ENCODE data around the gene TSC2. TPM values are rescaled to one million over a fixed set of nuclear protein-coding genes. Genes with fewer than 3 reads are reported as not detected.
A peak's percentile ranks its signal among the peaks of the same experiment; 100 is the strongest.

The TSC2 gene
- total RNA-seq, 2 donors from 2014 or later = 42.4 to 43.2 TPM

GRCh38 chr16:2026461-2027023 is 21.2 kb upstream of the TSC2 start, which contains the start of gene NHERF2:
Gene NHERF2, plus strand, starts transcription at chr16:2026902. Its CDS starts 104 bp downstream, at chr16:2027006.
- no peak for DNase-seq (ENCODE audit: low spot score)
- H3K27ac ChIP-seq = peak within 1 kb of the TSS; percentile 70 to 79
- no peak for TF ChIP-seq CTCF (IDR thresholded peaks at IDR 0.05)
- H3K9me3 ChIP-seq = no peaks in the 10 kb centered on the region
- peak within 1 kb of the TSS; percentile 56 to 74 for H3K4me3 ChIP-seq
- no peaks in the 10 kb centered on the region for H3K27me3 ChIP-seq
- peaks cover 0 to 64% of the 10 kb centered on the region in 2 donors for H3K4me1 ChIP-seq
- peaks cover 11% of the 10 kb centered on the region for H3K36me3 ChIP-seq

- peak overlapping the region; percentile 56 to 74 for H3K4me3 ChIP-seq
- H3K27me3 ChIP-seq = no peaks in the 10 kb centered on the region
- H3K27ac ChIP-seq = peak overlapping the region; percentile 70 to 79
- peaks cover 0 to 68% of the 10 kb centered on the region in 2 donors for H3K4me1 ChIP-seq
- no peak for DNase-seq (ENCODE audit: low spot score)
- peaks cover 11% of the 10 kb centered on the region for H3K36me3 ChIP-seq
- H3K9me3 ChIP-seq = no peaks in the 10 kb centered on the region
- no peak for TF ChIP-seq CTCF (IDR thresholded peaks at IDR 0.05)
Measured at GRCh38 chr16:2027024-2028010, 20.5 kb upstream of the TSC2 start.

GRCh38 chr16:2028146-2028545 is 19.6 kb upstream of the TSC2 start:
- TF ChIP-seq CTCF (IDR thresholded peaks at IDR 0.05) = no peak
- peak overlapping the region; percentile 56 to 74 for H3K4me3 ChIP-seq
- no peak for DNase-seq (ENCODE audit: low spot score)
- peaks cover 0 to 68% of the 10 kb centered on the region in 2 donors for H3K4me1 ChIP-seq
- peak overlapping the region; percentile 48 to 79 for H3K27ac ChIP-seq
- peaks cover 11% of the 10 kb centered on the region for H3K36me3 ChIP-seq
- H3K9me3 ChIP-seq = no peaks in the 10 kb centered on the region
- no peaks in the 10 kb centered on the region for H3K27me3 ChIP-seq

- H3K36me3 ChIP-seq = peaks cover 11% of the 10 kb centered on the region
- H3K4me3 ChIP-seq = peak overlapping the region; percentile 56 to 74
- peak overlapping the region; percentile 48 to 79 for H3K27ac ChIP-seq
- H3K27me3 ChIP-seq = no peaks in the 10 kb centered on the region
- no peak for TF ChIP-seq CTCF (IDR thresholded peaks at IDR 0.05)
- peaks cover 0 to 70% of the 10 kb centered on the region in 2 donors for H3K4me1 ChIP-seq
- H3K9me3 ChIP-seq = no peaks in the 10 kb centered on the region
- DNase-seq (ENCODE audit: low spot score) = no peak
Measured at GRCh38 chr16:2028620-2029220, 19.1 kb upstream of the TSC2 start.

GRCh38 chr16:2029350-2029749 is 18.4 kb upstream of the TSC2 start:
- no peak for TF ChIP-seq CTCF (IDR thresholded peaks at IDR 0.05)
- Histone ChIP-seq H3K4me3 (peak overlapping the region; percentile 56 to 74), H3K9me3 (no peaks in the 10 kb centered on the region), H3K4me1 (peaks cover 0 to 68% of the 10 kb centered on the region in 2 donors), H3K27me3 (no peaks in the 10 kb centered on the region), H3K36me3 (peaks cover 11% of the 10 kb centered on the region), H3K27ac (peak overlapping the region; percentile 84 to 85)
- no peak for DNase-seq (ENCODE audit: low spot score)

All from right atrium auricular region (tissue), 2 donors.